ENCODE results near the gene TMEM144. TPM values are rescaled to one million over a fixed set of nuclear protein-coding genes. Genes with fewer than 3 reads are reported as not detected.
A peak's percentile ranks its signal among the peaks of the same experiment; 100 is the strongest.

The TMEM144 gene
- total RNA-seq, 4 donors from 2014 or later = 3.8 to 9.7 (median 5.0) TPM

GRCh38 chr4:158297866-158298265 lies 87.6 kb downstream of the TMEM144 start:
- H3K27ac ChIP-seq = no peak overlapping the region
- TF ChIP-seq POLR2A (IDR thresholded peaks at IDR 0.05) (no peak), CTCF (IDR thresholded peaks at IDR 0.05) (no peak)
- no peak for DNase-seq
- H3K9me3 ChIP-seq = no peaks in the 10 kb centered on the region
- intact Hi-C loops (cut with DNase I; ENCODE audit: low total_unique reads) = no loop called here
- H3K4me1 ChIP-seq = no peaks in the 10 kb centered on the region
- H3K4me3 ChIP-seq = no peak overlapping the region
- H3K27me3 ChIP-seq = no peaks in the 10 kb centered on the region
- no peaks in the 10 kb centered on the region for H3K36me3 ChIP-seq

GRCh38 chr4:158299459-158300007 lies 89.2 kb downstream of the TMEM144 start:
- TF ChIP-seq CTCF (IDR thresholded peaks at IDR 0.05) = no peak
- TF ChIP-seq POLR2A (IDR thresholded peaks at IDR 0.05) = no peak
- H3K9me3 ChIP-seq = no peaks in the 10 kb centered on the region
- H3K27ac ChIP-seq = peak overlapping the region in 1 of 2 donors; percentile 37
- no peak overlapping the region for H3K4me3 ChIP-seq
- no peaks in the 10 kb centered on the region for H3K4me1 ChIP-seq
- no peaks in the 10 kb centered on the region for H3K27me3 ChIP-seq
- H3K36me3 ChIP-seq = no peaks in the 10 kb centered on the region
- intact Hi-C loops (cut with DNase I; ENCODE audit: low total_unique reads) = no loop called here
- DNase-seq = no peak

GRCh38 chr4:158300012-158300411 lies 89.7 kb downstream of the TMEM144 start:
- Histone ChIP-seq H3K27ac (peak overlapping the region in 1 of 2 donors; percentile 37), H3K36me3 (no peaks in the 10 kb centered on the region), H3K4me3 (no peak overlapping the region), H3K9me3 (no peaks in the 10 kb centered on the region), H3K4me1 (no peaks in the 10 kb centered on the region), H3K27me3 (no peaks in the 10 kb centered on the region)
- TF ChIP-seq POLR2A (IDR thresholded peaks at IDR 0.05) = no peak
- TF ChIP-seq CTCF (IDR thresholded peaks at IDR 0.05) = no peak
- intact Hi-C loops (cut with DNase I; ENCODE audit: low total_unique reads) = no loop called here
- DNase-seq = no peak

- no peak for DNase-seq
- Histone ChIP-seq H3K4me1 (no peaks in the 10 kb centered on the region), H3K36me3 (no peaks in the 10 kb centered on the region), H3K27ac (peak overlapping the region in 1 of 2 donors; percentile 55), H3K27me3 (no peaks in the 10 kb centered on the region), H3K9me3 (no peaks in the 10 kb centered on the region), H3K4me3 (no peak overlapping the region)
- no peak for TF ChIP-seq POLR2A (IDR thresholded peaks at IDR 0.05)
- TF ChIP-seq CTCF (IDR thresholded peaks at IDR 0.05) = no peak
- intact Hi-C loops (cut with DNase I; ENCODE audit: low total_unique reads) = no loop called here
Observed at GRCh38 chr4:158302076-158302866, 92.0 kb downstream of the TMEM144 start.

GRCh38 chr4:158304694-158305093 lies 94.4 kb downstream of the TMEM144 start:
- H3K4me3 ChIP-seq = no peak overlapping the region

More at GRCh38 chr4:158304694-158305093, 94.4 kb downstream of the TMEM144 start:
- intact Hi-C loops (cut with DNase I; ENCODE audit: low total_unique reads) = no loop called here
- H3K27me3 ChIP-seq = no peaks in the 10 kb centered on the region
- no peak for DNase-seq
- no peak for TF ChIP-seq POLR2A (IDR thresholded peaks at IDR 0.05)
- H3K27ac ChIP-seq = no peak overlapping the region
- no peaks in the 10 kb centered on the region for H3K4me1 ChIP-seq
- no peaks in the 10 kb centered on the region for H3K9me3 ChIP-seq
- H3K36me3 ChIP-seq = no peaks in the 10 kb centered on the region

Other genes starting within 250 kb of the TMEM144 start
- gene GASK1B, start 37.5 kb upstream of the TMEM144 start, total RNA-seq = 100 to 1,000 TPM in 1 of 4 donors, 10 to 100 TPM in 3; 54.7 to 135 (median 62.7) TPM